ENCODE results near the gene CEBPZOS. TPM values are rescaled to one million over a fixed set of nuclear protein-coding genes. Genes with fewer than 3 reads are reported as not detected.

CEBPZOS gene
- total and polyA plus RNA-seq, 2 of the 8 experiments (the other 6 are each of a cell fraction or from before 2014, with no cell fraction given): 27.3 to 43.5 TPM

GRCh38 chr2:37230581-37230980 is 34.3 kb downstream of the CEBPZOS start (continued):
- TF ChIP-seq CHD7 (IDR thresholded peaks at IDR 0.05; ENCODE audit: insufficient replicate concordance, low read length) (no peak), CTCF (IDR thresholded peaks at IDR 0.05; ENCODE audit: control extremely low read depth in 1 of 3, insufficient read depth in 1 of 3, low read depth in 1 of 3, low read length in 3 of 3) (no peak), BRCA1 (IDR thresholded peaks at IDR 0.05; ENCODE audit: low read depth, low read length) (no peak), SIN3A (conservative IDR thresholded peaks at IDR 0.05 in 1 of 2, IDR thresholded peaks at IDR 0.05 in 1 of 2; ENCODE audit: low read depth in 1 of 2, low read length in 2 of 2) (0 out of 4 replicates have a peak, but pooled peaks have one; percentile 54 to 70), SIX5 (IDR thresholded peaks at IDR 0.05; ENCODE audit: low read depth, low read length) (no peak), POLR2A (IDR thresholded peaks at IDR 0.05; ENCODE audit: control extremely low read depth in 1 of 2, low read depth in 2 of 2, low read length in 2 of 2) (peak in 1 of 2 experiments; percentile 12; a peak in 1 of 3 replicates), TBP (IDR thresholded peaks at IDR 0.05; ENCODE audit: low read depth, low read length) (0 out of 2 replicates have a peak, but pooled peaks have one; percentile 14), JUN (IDR thresholded peaks at IDR 0.05; ENCODE audit: low read depth, low read length) (no peak), TCF12 (IDR thresholded peaks at IDR 0.05; ENCODE audit: low read depth, low read length) (no peak), MAFK (IDR thresholded peaks at IDR 0.05; ENCODE audit: low read depth, low read length) (no peak)

All from H1 (cell line).